ENCODE data around the gene TWNK. TPM values are rescaled to one million over a fixed set of nuclear protein-coding genes. Genes with fewer than 3 reads are reported as not detected.

TWNK gene
- total and polyA plus RNA-seq, 8 donors: 2.3 to 30.8 (median 4.8) TPM; not detected in 1

- 86 to 93% (median 88%) methylated on average over 21 of the region's 21 CpGs for WGBS, 5 donors
Measured at GRCh38 chr10:100989088-100989487, 1.7 kb downstream of the TWNK start.

DNA sequence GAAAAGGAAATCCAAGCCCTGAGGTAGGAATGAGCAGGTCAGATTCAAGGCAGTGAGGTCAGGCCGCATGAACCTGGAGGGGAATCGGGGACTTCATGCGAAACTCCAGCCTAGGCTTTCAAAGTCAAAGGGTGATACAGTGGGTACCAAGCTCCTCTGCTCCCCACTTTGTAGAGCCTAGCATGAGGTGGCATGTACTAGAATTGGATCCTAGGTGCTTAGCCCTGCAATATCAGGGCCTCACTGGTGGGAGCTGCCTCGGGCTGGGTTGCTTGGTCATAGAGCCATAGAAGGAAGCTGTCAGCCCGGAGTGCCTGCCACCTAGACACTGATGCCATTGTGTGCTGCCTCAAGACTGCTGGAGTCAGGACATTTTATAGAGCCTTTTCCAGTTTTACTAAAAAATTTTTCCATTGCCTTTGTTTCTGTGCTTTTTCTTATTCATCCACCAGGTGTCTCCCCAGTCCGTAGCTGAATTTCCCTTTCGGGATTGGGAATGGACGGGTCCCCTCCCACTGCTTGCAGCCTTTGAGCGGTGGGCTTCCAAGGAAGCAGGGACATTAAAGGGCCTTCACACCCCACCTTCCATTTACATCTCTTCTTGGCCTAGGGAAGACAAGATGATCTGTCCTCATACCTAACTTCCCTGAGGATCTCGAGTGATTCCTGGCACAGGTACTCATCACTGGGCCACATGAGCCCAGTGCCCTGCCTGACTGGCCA, 6.8 kb downstream of the TWNK start:
- peak in 1 of 2 donors; percentile 76 for DNase-seq
- H3K9me3 ChIP-seq: no peaks in the 10 kb centered on the region
- no peak overlapping the region for H3K4me3 ChIP-seq
- intact Hi-C loops (cut with DNase I; ENCODE audit: low total_unique reads): loop anchor here (2.0 kb wide), 1 partner anchor 21 kb away; no protein-coding TSS in a partner anchor
- H3K27me3 ChIP-seq: no peaks in the 10 kb centered on the region
- 49 to 61% (median 53%) methylated on average over 10 of the region's 10 CpGs for WGBS, 5 donors
- TF ChIP-seq POLR2A (IDR thresholded peaks at IDR 0.05): no peak
- TF ChIP-seq, protein P1, sequence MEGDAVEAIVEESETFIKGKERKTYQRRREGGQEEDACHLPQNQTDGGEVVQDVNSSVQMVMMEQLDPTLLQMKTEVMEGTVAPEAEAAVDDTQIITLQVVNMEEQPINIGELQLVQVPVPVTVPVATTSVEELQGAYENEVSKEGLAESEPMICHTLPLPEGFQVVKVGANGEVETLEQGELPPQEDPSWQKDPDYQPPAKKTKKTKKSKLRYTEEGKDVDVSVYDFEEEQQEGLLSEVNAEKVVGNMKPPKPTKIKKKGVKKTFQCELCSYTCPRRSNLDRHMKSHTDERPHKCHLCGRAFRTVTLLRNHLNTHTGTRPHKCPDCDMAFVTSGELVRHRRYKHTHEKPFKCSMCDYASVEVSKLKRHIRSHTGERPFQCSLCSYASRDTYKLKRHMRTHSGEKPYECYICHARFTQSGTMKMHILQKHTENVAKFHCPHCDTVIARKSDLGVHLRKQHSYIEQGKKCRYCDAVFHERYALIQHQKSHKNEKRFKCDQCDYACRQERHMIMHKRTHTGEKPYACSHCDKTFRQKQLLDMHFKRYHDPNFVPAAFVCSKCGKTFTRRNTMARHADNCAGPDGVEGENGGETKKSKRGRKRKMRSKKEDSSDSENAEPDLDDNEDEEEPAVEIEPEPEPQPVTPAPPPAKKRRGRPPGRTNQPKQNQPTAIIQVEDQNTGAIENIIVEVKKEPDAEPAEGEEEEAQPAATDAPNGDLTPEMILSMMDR (IDR thresholded peaks at IDR 0.05): peak in 5 of 7 experiments; percentile 51 to 78 (median 63)
- peaks cover 20 to 44% (median 31%) of the 10 kb centered on the region in 4 donors for H3K4me1 ChIP-seq
- H3K36me3 ChIP-seq: peaks cover 22 to 49% (median 43%) of the 10 kb centered on the region in 4 donors
- H3K27ac ChIP-seq: no peak overlapping the region

More at GRCh38 chr10:100989088-100989487, 1.7 kb downstream of the TWNK start:
- TF ChIP-seq EP300 (IDR thresholded peaks at IDR 0.05) (no peak), POLR2A (IDR thresholded peaks at IDR 0.05) (no peak), POLR2AphosphoS5 (IDR thresholded peaks at IDR 0.05) (no peak)
- TF ChIP-seq, protein P1 (IDR thresholded peaks at IDR 0.05): no peak
- Histone ChIP-seq H3K27ac (no peak overlapping the region), H3K4me3 (peak overlapping the region in 1 of 4 donors; percentile 94), H3K4me1 (peaks cover 21 to 52% (median 44%) of the 10 kb centered on the region in 4 donors), H3K9me3 (no peaks in the 10 kb centered on the region), H3K36me3 (peaks cover 22 to 63% (median 56%) of the 10 kb centered on the region in 4 donors), H3K27me3 (no peaks in the 10 kb centered on the region)
- no peak for DNase-seq
- intact Hi-C loops (cut with DNase I; ENCODE audit: low total_unique reads): no loop called here

- intact Hi-C loops (cut with DNase I; ENCODE audit: low total_unique reads): loop anchor here (2.0 kb wide), 1 partner anchor 20 kb away; no protein-coding TSS in a partner anchor
- 58 to 72% (median 63%) methylated on average over 6 of the region's 6 CpGs for WGBS, 5 donors
- Histone ChIP-seq H3K9me3 (no peaks in the 10 kb centered on the region), H3K36me3 (peaks cover 22 to 39% (median 33%) of the 10 kb centered on the region in 4 donors), H3K4me1 (peaks cover 21 to 37% (median 26%) of the 10 kb centered on the region in 4 donors), H3K27me3 (no peaks in the 10 kb centered on the region), H3K4me3 (no peak overlapping the region), H3K27ac (no peak overlapping the region)
- no peak for DNase-seq
- TF ChIP-seq, protein P1 (IDR thresholded peaks at IDR 0.05): no peak
- TF ChIP-seq POLR2AphosphoS5 (IDR thresholded peaks at IDR 0.05) (no peak), POLR2A (IDR thresholded peaks at IDR 0.05) (no peak), EP300 (IDR thresholded peaks at IDR 0.05) (no peak)
Measured at GRCh38 chr10:100995181-100995580, 7.8 kb downstream of the TWNK start.

DNA sequence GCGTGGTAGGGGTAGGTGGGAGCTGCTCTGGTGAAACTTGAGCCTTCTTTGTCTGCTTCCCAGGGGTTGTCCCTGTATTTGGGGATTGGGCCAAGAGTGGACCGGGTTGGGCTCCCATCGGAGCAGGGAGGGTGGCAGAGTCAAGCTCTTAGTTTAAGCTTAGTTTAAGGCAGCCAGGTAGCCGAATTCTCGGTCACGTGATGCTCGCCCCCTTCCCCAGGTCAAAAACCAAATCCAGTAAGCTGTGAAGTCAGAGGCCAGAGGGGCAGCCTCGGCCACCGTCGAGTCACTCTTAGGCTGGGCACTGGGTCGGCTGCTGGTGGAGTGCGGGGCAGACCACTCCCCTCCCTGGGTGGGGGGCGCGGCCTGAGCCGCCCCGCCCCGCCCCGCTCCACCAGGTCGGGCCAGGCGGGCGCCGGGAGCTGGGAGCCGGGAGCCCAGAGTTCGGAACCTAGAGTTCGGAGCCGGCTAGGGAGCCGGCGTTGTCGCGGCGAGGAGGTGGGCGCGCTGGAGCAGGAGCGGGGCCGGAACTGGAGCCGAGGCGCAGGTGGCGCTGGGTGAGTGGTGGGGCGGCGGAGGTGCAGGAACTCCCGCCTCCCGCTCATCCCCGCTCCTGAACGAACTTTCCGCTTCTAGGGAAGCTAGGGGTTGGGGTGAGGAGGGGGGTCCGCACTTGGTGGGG, 9.5 kb downstream of the TWNK start:
- no peak for TF ChIP-seq POLR2A (IDR thresholded peaks at IDR 0.05)
- TF ChIP-seq, protein P1 (IDR thresholded peaks at IDR 0.05): no peak
- no peak for TF ChIP-seq EP300 (IDR thresholded peaks at IDR 0.05)
- no peak for TF ChIP-seq POLR2AphosphoS5 (IDR thresholded peaks at IDR 0.05)
- intact Hi-C loops (cut with DNase I; ENCODE audit: low total_unique reads): no loop called here
- Histone ChIP-seq H3K27ac (peak overlapping the region; percentile 97 to 100 (median 100)), H3K36me3 (peaks cover 14 to 23% (median 17%) of the 10 kb centered on the region in 4 donors), H3K27me3 (no peaks in the 10 kb centered on the region), H3K4me3 (peak overlapping the region; percentile 68 to 89 (median 88)), H3K4me1 (peaks cover 36 to 51% (median 41%) of the 10 kb centered on the region in 4 donors), H3K9me3 (no peaks in the 10 kb centered on the region)
- DNase-seq: peak; percentile 49 to 77
- WGBS, 5 donors: 2 to 6% (median 4%) methylated on average over 14 to 46 of the region's 46 CpGs

All from stomach (tissue), 9 donors.